ENCODE measurements around the gene IL17D. TPM values are rescaled to one million over a fixed set of nuclear protein-coding genes. Genes with fewer than 3 reads are reported as not detected.

IL17D gene
- total and polyA plus RNA-seq, 4 donors: 0.05 to 0.19 (median 0.14) TPM

DNA sequence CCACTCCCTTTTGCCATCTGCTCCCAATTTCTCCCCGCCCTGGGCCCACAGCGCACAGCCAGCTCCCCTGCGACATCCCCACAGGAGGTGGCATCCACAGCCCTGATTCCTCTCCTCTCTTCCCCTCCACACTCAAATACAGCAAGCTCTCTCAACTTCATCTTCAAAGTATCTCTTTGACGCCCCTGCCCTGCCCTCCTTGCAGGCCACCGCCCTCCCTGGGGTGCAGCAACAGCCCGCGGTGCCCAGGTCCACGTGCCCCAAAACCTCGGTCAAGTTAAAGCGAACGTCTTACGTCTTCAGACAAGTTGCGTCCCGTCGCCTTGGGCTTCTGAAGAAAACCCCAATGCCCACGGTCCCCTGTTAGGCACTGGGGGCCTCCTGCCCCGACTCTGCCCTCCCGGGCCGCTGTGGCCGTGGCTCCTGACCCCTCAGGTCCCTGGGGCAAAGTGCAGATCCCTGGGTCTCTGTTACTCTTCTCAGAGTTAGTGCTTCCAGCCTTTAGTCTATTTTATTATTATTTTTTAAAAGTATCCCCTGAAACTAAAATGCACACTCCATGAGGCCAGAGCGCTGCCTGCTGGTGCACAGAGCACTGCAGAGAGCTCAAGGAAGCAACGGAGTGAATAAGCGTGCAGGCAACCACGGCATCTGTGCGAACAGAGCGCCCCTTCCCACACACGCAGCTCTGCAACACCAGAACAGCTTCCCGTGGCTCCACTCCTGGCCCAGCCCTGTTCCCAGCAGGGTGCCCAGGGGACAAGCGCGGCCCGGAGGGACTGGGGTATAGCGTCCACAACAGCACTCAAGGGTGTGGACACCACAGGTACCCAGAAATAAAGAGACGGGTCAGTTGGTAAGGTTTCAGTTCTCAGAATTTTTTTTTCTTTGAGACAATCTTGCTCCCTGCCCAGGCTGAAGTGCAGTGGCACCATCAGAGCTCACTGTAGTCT, 26.4 kb downstream of the IL17D start:
- H3K4me3 ChIP-seq (ENCODE audit: low read depth in 1 of 3, low read length in 3 of 3): no peak overlapping the region

DNA sequence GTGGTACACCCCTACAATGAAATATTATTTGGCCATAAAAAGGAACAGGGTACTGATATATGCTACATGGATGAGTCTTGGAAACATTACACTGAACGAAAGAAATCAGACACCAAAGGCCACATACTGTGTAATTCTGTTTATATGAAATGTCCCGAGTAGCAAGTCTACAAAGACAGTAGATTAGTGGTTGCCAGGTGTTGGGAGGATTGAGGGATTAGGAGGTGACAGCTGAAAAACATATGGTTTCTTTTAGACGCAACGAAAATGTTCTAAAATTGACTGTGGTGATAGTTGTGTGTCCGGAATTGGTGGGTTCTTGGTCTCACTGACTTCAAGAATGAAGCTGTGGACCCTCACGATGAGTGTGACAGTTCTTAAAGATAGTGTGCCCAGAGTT, 35.1 kb downstream of the IL17D start:
- Histone ChIP-seq H3K9ac (ENCODE audit: low read depth in 1 of 2, low read length in 2 of 2) (no peak overlapping the region), H3K27ac (ENCODE audit: low read depth in 1 of 2, low read length in 2 of 2) (no peak overlapping the region), H3K27me3 (ENCODE audit: control insufficient read depth in 4 of 4, insufficient read depth in 4 of 4, low read length in 3 of 4) (no peaks in the 10 kb centered on the region), H3K4me1 (ENCODE audit: control insufficient read depth in 4 of 4, insufficient read depth in 4 of 4, low read length in 3 of 4) (no peaks in the 10 kb centered on the region), H3K36me3 (ENCODE audit: control insufficient read depth in 4 of 4, insufficient read depth in 3 of 4, low read depth in 1 of 4, low read length in 3 of 4) (peaks cover 0 to 6% (median 2%) of the 10 kb centered on the region in 4 donors), H3K9me3 (ENCODE audit: control insufficient read depth in 4 of 4, low read length in 3 of 4) (peaks cover 0 to 7% (median 0%) of the 10 kb centered on the region in 4 donors), H3K4me3 (ENCODE audit: low read depth in 1 of 3, low read length in 3 of 3) (no peak overlapping the region)
- DNase-seq (ENCODE audit: low spot score): no peak
- WGBS: 95% methylated on average over 6 of the region's 6 CpGs
- TF ChIP-seq JUND (IDR thresholded peaks at IDR 0.05): no peak
- TF ChIP-seq EGR1 (IDR thresholded peaks at IDR 0.05; ENCODE audit: low read depth in 2 of 2): no peak
- no peak for TF ChIP-seq HNF4G (IDR thresholded peaks at IDR 0.05)
- no peak for TF ChIP-seq RAD21 (IDR thresholded peaks at IDR 0.05)
- no peak for TF ChIP-seq SP1 (IDR thresholded peaks at IDR 0.05)
- TF ChIP-seq, protein P1, sequence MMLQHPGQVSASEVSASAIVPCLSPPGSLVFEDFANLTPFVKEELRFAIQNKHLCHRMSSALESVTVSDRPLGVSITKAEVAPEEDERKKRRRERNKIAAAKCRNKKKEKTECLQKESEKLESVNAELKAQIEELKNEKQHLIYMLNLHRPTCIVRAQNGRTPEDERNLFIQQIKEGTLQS (IDR thresholded peaks at IDR 0.05): no peak
- no peak for TF ChIP-seq YY1 (IDR thresholded peaks at IDR 0.05)
- TF ChIP-seq, protein P2, sequence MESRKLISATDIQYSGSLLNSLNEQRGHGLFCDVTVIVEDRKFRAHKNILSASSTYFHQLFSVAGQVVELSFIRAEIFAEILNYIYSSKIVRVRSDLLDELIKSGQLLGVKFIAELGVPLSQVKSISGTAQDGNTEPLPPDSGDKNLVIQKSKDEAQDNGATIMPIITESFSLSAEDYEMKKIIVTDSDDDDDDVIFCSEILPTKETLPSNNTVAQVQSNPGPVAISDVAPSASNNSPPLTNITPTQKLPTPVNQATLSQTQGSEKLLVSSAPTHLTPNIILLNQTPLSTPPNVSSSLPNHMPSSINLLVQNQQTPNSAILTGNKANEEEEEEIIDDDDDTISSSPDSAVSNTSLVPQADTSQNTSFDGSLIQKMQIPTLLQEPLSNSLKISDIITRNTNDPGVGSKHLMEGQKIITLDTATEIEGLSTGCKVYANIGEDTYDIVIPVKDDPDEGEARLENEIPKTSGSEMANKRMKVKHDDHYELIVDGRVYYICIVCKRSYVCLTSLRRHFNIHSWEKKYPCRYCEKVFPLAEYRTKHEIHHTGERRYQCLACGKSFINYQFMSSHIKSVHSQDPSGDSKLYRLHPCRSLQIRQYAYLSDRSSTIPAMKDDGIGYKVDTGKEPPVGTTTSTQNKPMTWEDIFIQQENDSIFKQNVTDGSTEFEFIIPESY (IDR thresholded peaks at IDR 0.05): no peak
- no peak for TF ChIP-seq NR2F2 (IDR thresholded peaks at IDR 0.05)

More for the DNA sequence above, 26.4 kb downstream of the IL17D start:
- no peak overlapping the region for H3K9ac ChIP-seq (ENCODE audit: low read depth in 1 of 2, low read length in 2 of 2)
- no peaks in the 10 kb centered on the region for H3K27me3 ChIP-seq (ENCODE audit: control insufficient read depth in 4 of 4, insufficient read depth in 4 of 4, low read length in 3 of 4)
- H3K27ac ChIP-seq (ENCODE audit: low read depth in 1 of 2, low read length in 2 of 2): no peak overlapping the region
- no peaks in the 10 kb centered on the region for H3K4me1 ChIP-seq (ENCODE audit: control insufficient read depth in 4 of 4, insufficient read depth in 4 of 4, low read length in 3 of 4)
- no peak for TF ChIP-seq EGR1 (IDR thresholded peaks at IDR 0.05; ENCODE audit: low read depth in 2 of 2)
- TF ChIP-seq FOXA1 (IDR thresholded peaks at IDR 0.05): no peak
- no peak for TF ChIP-seq RAD21 (IDR thresholded peaks at IDR 0.05)
- TF ChIP-seq SP1 (IDR thresholded peaks at IDR 0.05): no peak
- TF ChIP-seq, protein P2 (IDR thresholded peaks at IDR 0.05): no peak
- TF ChIP-seq NR2F2 (IDR thresholded peaks at IDR 0.05): no peak
- no peak for TF ChIP-seq TAF1 (conservative IDR thresholded peaks at IDR 0.05)
- TF ChIP-seq YY1 (IDR thresholded peaks at IDR 0.05): no peak
- TF ChIP-seq JUND (IDR thresholded peaks at IDR 0.05): no peak
- no peak for TF ChIP-seq GABPA (IDR thresholded peaks at IDR 0.05 in 1 of 2, conservative IDR thresholded peaks at IDR 0.05 in 1 of 2)
- no peak for TF ChIP-seq HNF4A (conservative IDR thresholded peaks at IDR 0.05)
- no peak for TF ChIP-seq HNF4G (IDR thresholded peaks at IDR 0.05)
- TF ChIP-seq, protein P3, sequence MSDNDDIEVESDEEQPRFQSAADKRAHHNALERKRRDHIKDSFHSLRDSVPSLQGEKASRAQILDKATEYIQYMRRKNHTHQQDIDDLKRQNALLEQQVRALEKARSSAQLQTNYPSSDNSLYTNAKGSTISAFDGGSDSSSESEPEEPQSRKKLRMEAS (IDR thresholded peaks at IDR 0.05): no peak
- TF ChIP-seq, protein P1 (IDR thresholded peaks at IDR 0.05): no peak
- TF ChIP-seq RXRA (IDR thresholded peaks at IDR 0.05): no peak
- TF ChIP-seq, protein P4, sequence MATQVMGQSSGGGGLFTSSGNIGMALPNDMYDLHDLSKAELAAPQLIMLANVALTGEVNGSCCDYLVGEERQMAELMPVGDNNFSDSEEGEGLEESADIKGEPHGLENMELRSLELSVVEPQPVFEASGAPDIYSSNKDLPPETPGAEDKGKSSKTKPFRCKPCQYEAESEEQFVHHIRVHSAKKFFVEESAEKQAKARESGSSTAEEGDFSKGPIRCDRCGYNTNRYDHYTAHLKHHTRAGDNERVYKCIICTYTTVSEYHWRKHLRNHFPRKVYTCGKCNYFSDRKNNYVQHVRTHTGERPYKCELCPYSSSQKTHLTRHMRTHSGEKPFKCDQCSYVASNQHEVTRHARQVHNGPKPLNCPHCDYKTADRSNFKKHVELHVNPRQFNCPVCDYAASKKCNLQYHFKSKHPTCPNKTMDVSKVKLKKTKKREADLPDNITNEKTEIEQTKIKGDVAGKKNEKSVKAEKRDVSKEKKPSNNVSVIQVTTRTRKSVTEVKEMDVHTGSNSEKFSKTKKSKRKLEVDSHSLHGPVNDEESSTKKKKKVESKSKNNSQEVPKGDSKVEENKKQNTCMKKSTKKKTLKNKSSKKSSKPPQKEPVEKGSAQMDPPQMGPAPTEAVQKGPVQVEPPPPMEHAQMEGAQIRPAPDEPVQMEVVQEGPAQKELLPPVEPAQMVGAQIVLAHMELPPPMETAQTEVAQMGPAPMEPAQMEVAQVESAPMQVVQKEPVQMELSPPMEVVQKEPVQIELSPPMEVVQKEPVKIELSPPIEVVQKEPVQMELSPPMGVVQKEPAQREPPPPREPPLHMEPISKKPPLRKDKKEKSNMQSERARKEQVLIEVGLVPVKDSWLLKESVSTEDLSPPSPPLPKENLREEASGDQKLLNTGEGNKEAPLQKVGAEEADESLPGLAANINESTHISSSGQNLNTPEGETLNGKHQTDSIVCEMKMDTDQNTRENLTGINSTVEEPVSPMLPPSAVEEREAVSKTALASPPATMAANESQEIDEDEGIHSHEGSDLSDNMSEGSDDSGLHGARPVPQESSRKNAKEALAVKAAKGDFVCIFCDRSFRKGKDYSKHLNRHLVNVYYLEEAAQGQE (IDR thresholded peaks at IDR 0.05): no peak
- 94% methylated on average over 33 of the region's 33 CpGs for WGBS
- H3K9me3 ChIP-seq (ENCODE audit: control insufficient read depth in 4 of 4, low read length in 3 of 4): no peaks in the 10 kb centered on the region
- H3K36me3 ChIP-seq (ENCODE audit: control insufficient read depth in 4 of 4, insufficient read depth in 3 of 4, low read depth in 1 of 4, low read length in 3 of 4): no peaks in the 10 kb centered on the region
- DNase-seq (ENCODE audit: low spot score): no peak

Measured in liver (tissue), 9 donors.